ENCODE data around the gene DEFB129.
"Not testable (repeated sequence)": the region's sequence is repeated elsewhere in the genome, so short reads cannot be mapped to it uniquely, and the experiment has no call there.

Gene DEFB129

GRCh38 chr20:251354-251753 is 24.3 kb downstream of the DEFB129 start:
- H3K27me3 ChIP-seq (ENCODE audit: insufficient read depth, insufficient read length), result peaks cover 30% of the 10 kb centered on the region
- DNase-seq (ENCODE audit: low read depth, low spot score), result peak; percentile 39

DNA sequence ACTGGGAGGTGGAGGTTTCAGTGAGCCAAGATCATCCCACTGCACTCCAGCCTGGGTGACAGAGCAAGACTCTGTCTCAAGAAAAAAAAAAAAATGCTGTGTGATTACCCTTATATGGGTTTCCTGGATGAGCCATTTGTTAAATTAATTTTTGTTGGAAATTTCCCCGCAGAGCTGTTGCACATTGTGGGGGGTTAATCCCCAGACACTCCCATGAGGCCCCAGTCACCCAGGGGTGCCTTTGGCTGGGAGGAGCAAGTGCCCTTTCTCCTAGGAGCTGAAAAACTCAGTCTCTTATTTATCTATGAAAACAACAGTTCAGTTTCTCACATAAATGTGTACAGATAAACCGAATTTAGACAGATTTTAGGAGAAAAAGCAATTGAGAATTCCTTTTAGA is 25.7 kb downstream of the DEFB129 start:
- no peak for DNase-seq (ENCODE audit: low read depth, low spot score)
- H3K9ac ChIP-seq (ENCODE audit: insufficient read length, low read depth), result no peak overlapping the region
- H3K4me1 ChIP-seq (ENCODE audit: insufficient read depth, insufficient read length), result no peaks in the 10 kb centered on the region
- TF ChIP-seq SUZ12 (IDR thresholded peaks at IDR 0.05; ENCODE audit: extremely low read depth, insufficient read depth, insufficient read length) (no peak), YY1 (IDR thresholded peaks at IDR 0.05; ENCODE audit: insufficient read depth, insufficient read length) (no peak), ZNF274 (IDR thresholded peaks at IDR 0.05; ENCODE audit: low read depth, low read length) (no peak)
- H3K9me3 ChIP-seq (ENCODE audit: insufficient read depth, low read length), result peaks cover 23% of the 10 kb centered on the region
- peaks cover 32% of the 10 kb centered on the region for H3K27me3 ChIP-seq (ENCODE audit: insufficient read depth, insufficient read length)
- H3K4me3 ChIP-seq (ENCODE audit: insufficient read length, low read depth), result no peak overlapping the region
- H3K36me3 ChIP-seq (ENCODE audit: insufficient read depth, insufficient read length, low read length), result no peaks in the 10 kb centered on the region

More at GRCh38 chr20:251354-251753, 24.3 kb downstream of the DEFB129 start:
- H3K9me3 ChIP-seq (ENCODE audit: insufficient read depth, low read length), result peaks cover 38% of the 10 kb centered on the region
- H3K4me3 ChIP-seq (ENCODE audit: insufficient read length, low read depth), result no peak overlapping the region
- H3K9ac ChIP-seq (ENCODE audit: insufficient read length, low read depth), result no peak overlapping the region
- no peak for TF ChIP-seq YY1 (IDR thresholded peaks at IDR 0.05; ENCODE audit: insufficient read depth, insufficient read length)
- TF ChIP-seq ZNF274 (IDR thresholded peaks at IDR 0.05; ENCODE audit: low read depth, low read length), result no peak
- TF ChIP-seq SUZ12 (IDR thresholded peaks at IDR 0.05; ENCODE audit: extremely low read depth, insufficient read depth, insufficient read length), result no peak
- H3K36me3 ChIP-seq (ENCODE audit: insufficient read depth, insufficient read length, low read length), result no peaks in the 10 kb centered on the region
- H3K4me1 ChIP-seq (ENCODE audit: insufficient read depth, insufficient read length), result no peaks in the 10 kb centered on the region

- DNase-seq (ENCODE audit: low read depth, low spot score); H3K36me3 ChIP-seq (ENCODE audit: insufficient read depth, insufficient read length, low read length); H3K4me3 ChIP-seq (ENCODE audit: insufficient read length, low read depth); H3K4me1 ChIP-seq (ENCODE audit: insufficient read depth, insufficient read length); H3K9ac ChIP-seq (ENCODE audit: insufficient read length, low read depth): not testable (repeated sequence)
- peaks cover 34% of the 10 kb centered on the region for H3K27me3 ChIP-seq (ENCODE audit: insufficient read depth, insufficient read length)
- H3K9me3 ChIP-seq (ENCODE audit: insufficient read depth, low read length), result peaks cover 23% of the 10 kb centered on the region
Observed at GRCh38 chr20:253447-253846, 26.4 kb downstream of the DEFB129 start.

DNA sequence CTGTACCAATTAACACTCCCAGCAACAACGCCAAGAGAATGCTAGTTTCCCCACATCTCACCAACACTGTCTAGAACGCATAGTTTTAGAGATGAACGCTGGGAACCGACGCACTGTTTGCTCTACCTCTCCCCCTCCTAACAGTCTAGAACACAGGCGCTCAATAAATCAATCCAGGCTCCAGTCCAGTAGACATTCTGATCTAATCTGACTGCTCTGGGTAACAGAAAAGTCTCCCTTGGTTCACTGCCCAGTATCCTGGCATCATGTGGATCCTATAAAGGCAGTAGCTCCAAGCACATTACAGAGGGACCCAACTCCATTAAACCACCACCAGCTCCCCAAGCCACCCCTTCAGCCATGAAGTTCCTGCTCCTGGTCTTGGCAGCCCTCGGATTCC is 30.4 kb downstream of the DEFB129 start, which contains the start of gene DEFB132:
DEFB132 (plus strand) TSS at position 306 of the 400 bp plus-strand sequence; CDS start at position 361, 55 bp downstream.
- Histone ChIP-seq H3K4me1 (ENCODE audit: insufficient read depth, insufficient read length) (no peaks in the 10 kb centered on the region), H3K9ac (ENCODE audit: insufficient read length, low read depth) (no peak within 1 kb of the TSS), H3K4me3 (ENCODE audit: insufficient read length, low read depth) (no peak within 1 kb of the TSS), H3K27me3 (ENCODE audit: insufficient read depth, insufficient read length) (peaks cover 23% of the 10 kb centered on the region), H3K36me3 (ENCODE audit: insufficient read depth, insufficient read length, low read length) (no peaks in the 10 kb centered on the region), H3K9me3 (ENCODE audit: insufficient read depth, low read length) (peaks cover 8% of the 10 kb centered on the region; the same call in 1 of the 2 replicates)
- TF ChIP-seq ZNF274 (IDR thresholded peaks at IDR 0.05; ENCODE audit: low read depth, low read length), result no peak
- no peak for TF ChIP-seq SUZ12 (IDR thresholded peaks at IDR 0.05; ENCODE audit: extremely low read depth, insufficient read depth, insufficient read length)
- TF ChIP-seq YY1 (IDR thresholded peaks at IDR 0.05; ENCODE audit: insufficient read depth, insufficient read length), result no peak
- DNase-seq (ENCODE audit: low read depth, low spot score), result no peak

DNA sequence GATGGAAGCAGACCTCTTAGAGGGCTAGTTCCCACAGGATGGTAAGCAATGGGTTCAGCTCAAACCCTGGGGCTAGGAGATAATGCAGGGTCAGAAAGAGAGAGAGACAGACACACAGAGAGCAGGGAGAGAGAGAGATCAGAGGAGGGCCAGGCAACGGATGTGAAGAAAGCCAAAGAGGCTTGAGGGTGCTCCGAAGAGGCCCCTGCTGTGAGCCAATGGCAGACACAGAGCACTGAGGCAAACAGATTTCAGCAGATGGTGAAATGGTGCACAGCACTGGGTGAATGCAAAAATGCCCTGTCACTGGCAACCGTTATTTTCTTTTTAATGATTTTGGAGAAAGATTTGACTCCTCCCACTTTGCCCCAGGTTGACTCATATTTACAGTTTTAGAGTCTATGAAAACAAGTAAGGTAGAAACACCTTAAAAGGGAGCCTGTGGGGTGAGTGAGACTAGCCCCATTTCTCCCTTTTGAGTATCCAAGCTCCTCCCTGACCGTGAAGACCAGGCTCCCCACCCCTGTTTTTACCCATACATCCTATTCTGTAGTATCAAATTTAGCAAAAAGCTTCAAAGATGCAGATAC is 31.3 kb downstream of the DEFB129 start:
- H3K9ac ChIP-seq (ENCODE audit: insufficient read length, low read depth), result no peak overlapping the region
- no peaks in the 10 kb centered on the region for H3K9me3 ChIP-seq (ENCODE audit: insufficient read depth, low read length)
- H3K36me3 ChIP-seq (ENCODE audit: insufficient read depth, insufficient read length, low read length), result no peaks in the 10 kb centered on the region
- H3K4me3 ChIP-seq (ENCODE audit: insufficient read length, low read depth), result no peak overlapping the region
- DNase-seq (ENCODE audit: low read depth, low spot score), result no peak
- peaks cover 2% of the 10 kb centered on the region for H3K4me1 ChIP-seq (ENCODE audit: insufficient read depth, insufficient read length)
- peaks cover 13% of the 10 kb centered on the region for H3K27me3 ChIP-seq (ENCODE audit: insufficient read depth, insufficient read length)
- no peak for TF ChIP-seq ZNF274 (IDR thresholded peaks at IDR 0.05; ENCODE audit: low read depth, low read length)
- no peak for TF ChIP-seq YY1 (IDR thresholded peaks at IDR 0.05; ENCODE audit: insufficient read depth, insufficient read length)
- no peak for TF ChIP-seq SUZ12 (IDR thresholded peaks at IDR 0.05; ENCODE audit: extremely low read depth, insufficient read depth, insufficient read length)

- Histone ChIP-seq H3K36me3 (ENCODE audit: insufficient read depth, insufficient read length, low read length) (no peaks in the 10 kb centered on the region), H3K4me3 (ENCODE audit: insufficient read length, low read depth) (no peak overlapping the region), H3K9ac (ENCODE audit: insufficient read length, low read depth) (no peak overlapping the region), H3K27me3 (ENCODE audit: insufficient read depth, insufficient read length) (peaks cover 12% of the 10 kb centered on the region), H3K4me1 (ENCODE audit: insufficient read depth, insufficient read length) (peaks cover 2% of the 10 kb centered on the region), H3K9me3 (ENCODE audit: insufficient read depth, low read length) (no peaks in the 10 kb centered on the region)
- DNase-seq (ENCODE audit: low read depth, low spot score), result no peak
- TF ChIP-seq YY1 (IDR thresholded peaks at IDR 0.05; ENCODE audit: insufficient read depth, insufficient read length) (no peak), SUZ12 (IDR thresholded peaks at IDR 0.05; ENCODE audit: extremely low read depth, insufficient read depth, insufficient read length) (no peak), ZNF274 (IDR thresholded peaks at IDR 0.05; ENCODE audit: low read depth, low read length) (no peak)
Observed at GRCh38 chr20:258963-259362, 31.9 kb downstream of the DEFB129 start.

- H3K36me3 ChIP-seq (ENCODE audit: insufficient read depth, insufficient read length, low read length), result no peaks in the 10 kb centered on the region
- H3K4me1 ChIP-seq (ENCODE audit: insufficient read depth, insufficient read length), result peaks cover 3% of the 10 kb centered on the region
- no peak overlapping the region for H3K4me3 ChIP-seq (ENCODE audit: insufficient read length, low read depth)
- peaks cover 8% of the 10 kb centered on the region for H3K27me3 ChIP-seq (ENCODE audit: insufficient read depth, insufficient read length)
- H3K9me3 ChIP-seq (ENCODE audit: insufficient read depth, low read length), result no peaks in the 10 kb centered on the region
- DNase-seq (ENCODE audit: low read depth, low spot score), result no peak
- no peak overlapping the region for H3K9ac ChIP-seq (ENCODE audit: insufficient read length, low read depth)
- no peak for TF ChIP-seq ZNF274 (IDR thresholded peaks at IDR 0.05; ENCODE audit: low read depth, low read length)
- no peak for TF ChIP-seq SUZ12 (IDR thresholded peaks at IDR 0.05; ENCODE audit: extremely low read depth, insufficient read depth, insufficient read length)
- TF ChIP-seq YY1 (IDR thresholded peaks at IDR 0.05; ENCODE audit: insufficient read depth, insufficient read length), result no peak
Observed at GRCh38 chr20:259981-260380, 32.9 kb downstream of the DEFB129 start.
